Measurements from ENCODE around the gene MAP3K9. TPM values are rescaled to one million over a fixed set of nuclear protein-coding genes. Genes with fewer than 3 reads are reported as not detected.

MAP3K9 gene
- total RNA-seq, 4 donors from 2014 or later, result 5.0 to 12.7 (median 8.3) TPM

DNA sequence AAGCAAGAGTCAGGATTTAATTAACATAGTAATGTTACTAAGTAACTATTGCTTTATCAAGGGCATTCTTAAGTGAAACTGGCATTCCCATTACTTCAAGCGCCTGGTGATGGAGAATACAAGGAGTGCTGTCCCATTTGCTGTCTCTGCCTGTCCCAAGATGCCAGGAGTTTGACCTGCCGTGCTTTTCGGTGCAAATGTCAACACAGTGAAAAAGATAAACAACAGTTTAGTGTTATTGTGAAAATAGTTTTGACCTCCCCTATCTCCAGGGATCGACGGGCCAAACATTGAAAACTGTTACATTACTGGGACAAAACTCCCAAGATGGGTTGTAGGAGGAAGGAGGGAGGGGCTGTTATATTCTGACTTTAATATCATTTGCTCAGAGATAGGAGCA is 92.8 kb downstream of the MAP3K9 start:
- in situ Hi-C loops (cut with MboI; ENCODE audit: low pct_ligation_motif_present in 1 of 4, low pct_unique_long_range_greater_than_20kb in 1 of 4, low sequenced_read_pairs in 3 of 4), result loop anchor here in 2 of 4 donors (10.0 kb wide), 1 partner anchor 92 kb away; no protein-coding TSS in a partner anchor
- no peak overlapping the region for H3K4me3 ChIP-seq
- peaks cover 0 to 5% (median 0%) of the 10 kb centered on the region in 4 donors for H3K4me1 ChIP-seq
- intact Hi-C loops (cut with DNase I; ENCODE audit: low total_unique reads), result no loop called here
- H3K27ac ChIP-seq, result no peak overlapping the region
- TF ChIP-seq, protein P1, sequence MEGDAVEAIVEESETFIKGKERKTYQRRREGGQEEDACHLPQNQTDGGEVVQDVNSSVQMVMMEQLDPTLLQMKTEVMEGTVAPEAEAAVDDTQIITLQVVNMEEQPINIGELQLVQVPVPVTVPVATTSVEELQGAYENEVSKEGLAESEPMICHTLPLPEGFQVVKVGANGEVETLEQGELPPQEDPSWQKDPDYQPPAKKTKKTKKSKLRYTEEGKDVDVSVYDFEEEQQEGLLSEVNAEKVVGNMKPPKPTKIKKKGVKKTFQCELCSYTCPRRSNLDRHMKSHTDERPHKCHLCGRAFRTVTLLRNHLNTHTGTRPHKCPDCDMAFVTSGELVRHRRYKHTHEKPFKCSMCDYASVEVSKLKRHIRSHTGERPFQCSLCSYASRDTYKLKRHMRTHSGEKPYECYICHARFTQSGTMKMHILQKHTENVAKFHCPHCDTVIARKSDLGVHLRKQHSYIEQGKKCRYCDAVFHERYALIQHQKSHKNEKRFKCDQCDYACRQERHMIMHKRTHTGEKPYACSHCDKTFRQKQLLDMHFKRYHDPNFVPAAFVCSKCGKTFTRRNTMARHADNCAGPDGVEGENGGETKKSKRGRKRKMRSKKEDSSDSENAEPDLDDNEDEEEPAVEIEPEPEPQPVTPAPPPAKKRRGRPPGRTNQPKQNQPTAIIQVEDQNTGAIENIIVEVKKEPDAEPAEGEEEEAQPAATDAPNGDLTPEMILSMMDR (IDR thresholded peaks at IDR 0.05), result no peak
- TF ChIP-seq EP300 (IDR thresholded peaks at IDR 0.05; ENCODE audit: low read depth) (no peak), POLR2AphosphoS5 (IDR thresholded peaks at IDR 0.05) (no peak), POLR2A (IDR thresholded peaks at IDR 0.05) (no peak)
- 18 to 34% methylated on average over 4 to 5 of the region's 5 CpGs for whole genome bisulfite sequencing, 2 donors (ENCODE audit: low coverage in 1 of 2)
- no peaks in the 10 kb centered on the region for H3K36me3 ChIP-seq
- no peaks in the 10 kb centered on the region for H3K27me3 ChIP-seq
- no peaks in the 10 kb centered on the region for H3K9me3 ChIP-seq
- DNase-seq, result no peak

DNA sequence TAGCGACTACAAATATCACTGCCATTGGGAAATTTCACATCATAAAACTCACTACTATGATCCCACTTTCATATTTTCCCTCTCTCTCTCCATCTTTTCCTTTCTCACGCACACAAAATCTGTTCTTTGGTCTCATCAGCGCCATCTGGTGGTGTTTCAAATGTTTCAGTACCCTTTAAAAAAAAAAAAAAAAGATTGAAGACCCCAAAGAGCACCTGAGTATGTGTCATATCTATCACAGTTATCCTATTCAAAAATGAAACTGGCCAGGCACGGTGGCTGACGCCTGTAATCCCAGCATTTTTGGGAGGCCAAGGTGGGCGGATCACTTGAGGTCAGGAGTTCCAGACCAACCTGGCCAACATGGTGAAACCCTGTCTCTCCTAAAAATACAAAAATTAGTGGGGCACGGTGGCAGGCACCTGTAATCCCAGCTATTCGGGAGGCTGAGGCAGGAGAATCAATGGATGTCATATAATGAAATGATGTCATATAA is 95.2 kb downstream of the MAP3K9 start:
- H3K4me1 ChIP-seq, result peaks cover 0 to 5% (median 0%) of the 10 kb centered on the region in 4 donors
- H3K36me3 ChIP-seq, result no peaks in the 10 kb centered on the region
- H3K27me3 ChIP-seq, result no peaks in the 10 kb centered on the region
- DNase-seq, result peak; percentile 14
- no peak for TF ChIP-seq POLR2A (IDR thresholded peaks at IDR 0.05)
- TF ChIP-seq, protein P1 (IDR thresholded peaks at IDR 0.05), result peak; percentile 58 to 70 (median 67)
- in situ Hi-C loops (cut with MboI; ENCODE audit: low pct_ligation_motif_present in 1 of 4, low pct_unique_long_range_greater_than_20kb in 1 of 4, low sequenced_read_pairs in 3 of 4), result loop anchor here in 3 of 4 donors (5.0 to 10.0 kb wide), 2 partner anchors 87 to 89 kb away; no protein-coding TSS in a partner anchor
- H3K4me3 ChIP-seq, result no peak overlapping the region
- intact Hi-C loops (cut with DNase I; ENCODE audit: low total_unique reads), result no loop called here
- WGBS, 2 donors (ENCODE audit: low coverage in 1 of 2), result 13 to 17% methylated on average over 8 of the region's 8 CpGs
- no peak overlapping the region for H3K27ac ChIP-seq
- no peaks in the 10 kb centered on the region for H3K9me3 ChIP-seq

DNA sequence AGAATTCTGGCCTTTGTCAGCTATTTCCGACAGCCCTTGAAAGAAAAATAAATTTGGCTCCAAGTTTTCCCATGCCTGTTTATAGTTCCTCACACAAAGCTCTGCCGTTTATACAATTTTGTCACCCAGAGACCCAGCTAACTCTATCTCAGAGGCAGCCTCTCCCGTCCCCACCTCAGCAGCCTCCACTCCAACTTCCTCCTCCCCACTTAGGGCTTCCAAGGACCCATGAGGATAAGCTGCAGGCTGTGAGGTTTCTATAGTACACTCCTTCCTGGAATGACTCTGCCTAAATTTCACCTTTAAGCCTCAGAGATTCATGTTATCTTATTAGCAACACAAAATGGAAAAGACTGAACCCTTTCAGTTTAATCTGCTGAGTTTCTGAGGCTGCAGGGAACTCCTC is 95.8 kb downstream of the MAP3K9 start:
- TF ChIP-seq POLR2A (IDR thresholded peaks at IDR 0.05) (no peak), EP300 (IDR thresholded peaks at IDR 0.05; ENCODE audit: low read depth) (no peak), POLR2AphosphoS5 (IDR thresholded peaks at IDR 0.05) (no peak)
- TF ChIP-seq, protein P1 (IDR thresholded peaks at IDR 0.05), result no peak
- H3K36me3 ChIP-seq, result no peaks in the 10 kb centered on the region
- intact Hi-C loops (cut with DNase I; ENCODE audit: low total_unique reads) (no loop called here), in situ Hi-C loops (cut with MboI; ENCODE audit: low pct_ligation_motif_present in 1 of 4, low pct_unique_long_range_greater_than_20kb in 1 of 4, low sequenced_read_pairs in 3 of 4) (loop anchor here in 3 of 4 donors (5.0 to 10.0 kb wide), 2 partner anchors 86 to 89 kb away; no protein-coding TSS in a partner anchor)
- H3K27me3 ChIP-seq, result no peaks in the 10 kb centered on the region
- 48 to 58% methylated on average over 3 of the region's 3 CpGs for WGBS, 2 donors (ENCODE audit: low coverage in 1 of 2)
- no peak overlapping the region for H3K27ac ChIP-seq
- no peak for DNase-seq
- no peaks in the 10 kb centered on the region for H3K9me3 ChIP-seq
- no peak overlapping the region for H3K4me3 ChIP-seq
- peaks cover 0 to 5% (median 0%) of the 10 kb centered on the region in 4 donors for H3K4me1 ChIP-seq

DNA sequence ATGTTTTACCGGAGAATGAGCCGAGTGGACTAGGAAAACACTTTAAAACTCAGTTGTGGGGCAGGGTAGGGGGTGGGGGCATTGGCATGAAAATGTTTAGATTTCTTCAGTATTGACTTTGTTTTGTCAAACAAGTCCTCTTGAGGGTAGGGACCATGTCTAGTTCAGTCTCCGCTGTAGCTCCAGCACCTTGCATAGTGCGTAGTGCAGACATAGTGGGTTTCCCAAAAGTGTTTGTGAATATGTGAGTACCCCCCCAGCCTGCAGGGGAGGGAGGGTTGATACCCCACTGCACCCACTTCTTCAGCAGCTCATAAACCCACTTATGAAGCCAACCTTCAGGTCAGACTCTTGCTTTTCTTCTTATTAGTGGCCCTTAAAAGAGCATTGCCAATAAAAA is 96.2 kb downstream of the MAP3K9 start:
- Histone ChIP-seq H3K36me3 (no peaks in the 10 kb centered on the region), H3K27me3 (no peaks in the 10 kb centered on the region), H3K9me3 (no peaks in the 10 kb centered on the region), H3K27ac (no peak overlapping the region), H3K4me1 (peaks cover 0 to 5% (median 0%) of the 10 kb centered on the region in 4 donors), H3K4me3 (no peak overlapping the region)
- no peak for DNase-seq
- intact Hi-C loops (cut with DNase I; ENCODE audit: low total_unique reads), result no loop called here
- no peak for TF ChIP-seq POLR2A (IDR thresholded peaks at IDR 0.05)
- TF ChIP-seq EP300 (IDR thresholded peaks at IDR 0.05; ENCODE audit: low read depth), result no peak
- TF ChIP-seq, protein P1 (IDR thresholded peaks at IDR 0.05), result no peak
- TF ChIP-seq POLR2AphosphoS5 (IDR thresholded peaks at IDR 0.05), result no peak
- WGBS, 2 donors (ENCODE audit: low coverage in 1 of 2), result 88 to 92% methylated on average over 2 to 4 of the region's 4 CpGs
- in situ Hi-C loops (cut with MboI; ENCODE audit: low pct_ligation_motif_present in 1 of 4, low pct_unique_long_range_greater_than_20kb in 1 of 4, low sequenced_read_pairs in 3 of 4), result loop anchor here in 3 of 4 donors (5.0 to 10.0 kb wide), 2 partner anchors 86 to 88 kb away; no protein-coding TSS in a partner anchor
